HG02798 (cell line): Measurements from ENCODE around the gene IFITM2.

Experiments
- ATAC-seq: cut with Tn5 transposase; IDR thresholded peaks from one replicate; pipeline ENCODE4 v1.9.1; 2021; ENCODE audit warnings: mild to moderate bottlenecking; ENCODE audit not compliant: unreplicated experiment, poor library complexity

IFITM2 gene

DNA sequence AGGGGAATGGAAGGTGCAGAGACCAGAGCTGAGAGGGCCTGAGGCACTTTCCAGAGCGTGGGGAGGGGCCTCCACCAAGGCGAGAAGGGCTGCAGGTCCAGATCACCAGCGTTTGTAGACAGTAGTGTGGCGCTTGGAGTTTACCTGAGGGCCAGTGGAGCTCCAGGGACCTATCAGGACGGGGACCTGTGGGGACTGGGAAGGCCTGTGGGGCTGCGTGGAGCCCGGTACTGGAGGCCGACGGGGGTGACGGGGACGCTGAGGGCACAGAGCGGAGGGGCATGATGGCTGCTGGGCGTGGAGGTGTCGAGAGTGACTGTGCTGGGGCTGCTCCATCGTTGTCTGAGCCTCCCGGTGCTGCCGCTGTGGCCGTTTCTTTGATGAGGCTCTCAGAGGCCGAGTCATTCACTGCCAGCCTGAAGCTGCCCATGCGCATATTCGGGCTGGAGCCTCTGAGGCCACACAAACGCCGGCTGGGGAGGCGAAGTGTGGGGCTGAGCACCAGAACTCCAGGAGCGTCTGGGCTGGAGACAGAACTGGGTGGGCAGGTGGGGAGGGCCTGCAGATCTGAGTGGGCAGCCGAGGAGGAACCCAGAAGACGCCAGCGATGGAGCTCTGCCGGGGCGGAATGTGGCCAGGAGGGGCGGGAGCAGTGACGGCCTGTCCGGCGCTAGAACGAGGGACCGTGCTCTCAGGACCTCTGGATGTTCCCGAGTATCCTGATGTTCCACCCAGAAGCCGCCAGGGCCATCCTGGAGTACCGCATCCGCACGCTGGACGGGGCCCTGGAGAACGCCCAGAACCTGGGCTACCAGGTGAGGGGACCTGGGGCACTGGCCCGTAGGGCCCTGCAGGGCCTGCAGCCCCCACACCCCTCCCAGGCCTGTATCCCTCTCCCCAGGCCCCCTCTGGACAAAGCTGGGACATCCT is 16.1 kb upstream of the IFITM2 start:
- ATAC-seq: no peak

DNA sequence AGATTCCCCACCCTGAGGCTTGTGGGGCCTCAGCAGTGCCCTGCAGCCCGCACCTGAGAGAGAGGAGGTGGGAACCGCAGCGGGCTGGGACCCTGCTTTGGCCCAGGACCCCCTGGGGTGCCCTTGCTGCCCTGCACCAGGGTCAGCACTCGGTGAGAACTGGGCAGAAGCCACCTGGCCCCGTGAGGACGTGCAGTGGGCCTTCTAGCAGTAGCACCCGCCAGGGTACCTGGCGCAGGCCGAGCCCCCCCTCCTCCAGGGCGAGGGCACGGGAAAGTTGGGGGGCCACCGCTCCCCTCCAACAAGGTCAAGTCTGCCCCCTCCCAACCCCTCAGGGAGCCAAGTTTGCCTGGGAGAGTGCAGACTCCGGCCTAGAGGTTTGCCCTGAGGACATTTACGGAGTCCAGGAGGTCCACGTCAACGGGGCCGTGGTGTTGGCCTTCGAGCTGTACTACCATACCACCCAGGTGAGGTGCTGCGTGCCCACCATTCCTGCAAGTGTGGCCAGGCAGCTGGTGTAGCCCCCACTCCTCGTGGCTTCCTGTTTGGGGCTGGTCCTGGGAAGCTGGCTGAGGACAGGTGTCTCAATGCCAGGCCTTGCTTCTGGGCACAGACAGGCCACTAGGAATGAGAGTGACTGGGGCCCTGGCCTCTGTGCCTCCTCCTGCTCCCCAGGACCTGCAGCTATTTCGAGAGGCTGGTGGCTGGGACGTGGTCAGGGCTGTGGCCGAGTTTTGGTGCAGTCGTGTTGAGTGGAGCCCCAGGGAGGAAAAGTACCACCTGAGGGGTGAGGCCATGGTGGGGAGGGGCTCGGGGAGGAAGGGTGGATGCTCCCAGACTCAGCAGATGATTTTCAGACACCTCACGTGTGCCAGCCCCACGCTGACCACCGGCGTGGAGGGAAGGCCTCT is 15.2 kb upstream of the IFITM2 start:
- ATAC-seq: no peak

- no peak for ATAC-seq
Measured at GRCh38 chr11:293271-293851, 14.3 kb upstream of the IFITM2 start.

DNA sequence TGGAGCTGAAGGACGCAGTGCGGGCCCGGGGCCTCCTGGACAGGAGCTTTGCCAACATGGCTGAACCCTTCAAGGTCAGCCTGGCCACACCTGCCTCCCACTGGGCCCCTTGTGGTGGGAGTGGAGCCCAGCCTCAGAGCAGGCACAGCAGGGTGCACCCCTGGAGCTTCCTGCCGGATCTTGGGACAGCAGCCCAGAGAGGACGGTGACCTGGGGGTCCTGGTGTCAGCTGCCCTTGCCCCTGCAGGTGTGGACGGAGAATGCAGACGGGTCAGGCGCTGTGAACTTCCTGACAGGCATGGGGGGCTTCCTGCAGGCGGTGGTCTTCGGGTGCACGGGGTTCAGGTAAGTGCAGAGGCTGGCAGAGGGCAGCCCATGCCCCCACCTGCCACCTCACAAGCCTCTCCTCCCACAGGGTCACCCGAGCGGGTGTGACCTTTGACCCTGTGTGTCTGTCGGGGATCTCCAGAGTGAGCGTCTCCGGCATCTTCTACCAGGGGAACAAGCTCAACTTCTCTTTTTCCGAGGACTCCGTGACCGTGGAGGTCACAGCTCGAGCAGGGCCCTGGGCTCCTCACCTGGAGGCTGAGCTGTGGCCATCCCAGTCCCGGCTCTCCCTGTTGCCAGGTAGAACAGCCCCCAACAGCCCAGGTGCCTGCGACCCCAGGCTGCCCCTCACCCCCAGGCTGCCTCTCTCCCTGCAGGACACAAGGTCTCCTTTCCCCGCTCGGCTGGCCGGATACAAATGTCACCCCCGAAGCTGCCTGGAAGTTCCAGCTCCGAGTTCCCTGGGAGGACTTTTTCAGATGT is 13.6 kb upstream of the IFITM2 start:
- no peak for ATAC-seq

DNA sequence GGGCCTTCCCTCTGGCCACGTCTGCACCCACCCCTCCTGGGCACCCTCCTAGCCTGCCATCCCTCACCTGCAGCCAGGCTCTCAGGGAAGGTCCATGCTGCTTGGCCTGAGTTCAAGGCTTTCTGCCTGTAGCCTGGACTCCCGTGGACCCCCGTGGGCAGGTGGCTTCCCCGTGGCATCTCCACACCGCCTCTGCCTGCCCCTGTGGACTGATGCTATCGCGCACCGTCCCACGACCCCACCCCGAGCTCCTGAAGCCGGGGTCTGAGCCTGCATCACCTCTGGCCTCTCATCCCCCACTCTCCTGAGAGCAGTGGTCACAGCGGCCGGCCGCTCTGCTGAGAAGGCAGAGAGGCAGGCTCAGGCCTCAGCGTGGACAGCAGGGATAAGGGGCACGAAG is 12.8 kb upstream of the IFITM2 start:
- ATAC-seq: no peak

DNA sequence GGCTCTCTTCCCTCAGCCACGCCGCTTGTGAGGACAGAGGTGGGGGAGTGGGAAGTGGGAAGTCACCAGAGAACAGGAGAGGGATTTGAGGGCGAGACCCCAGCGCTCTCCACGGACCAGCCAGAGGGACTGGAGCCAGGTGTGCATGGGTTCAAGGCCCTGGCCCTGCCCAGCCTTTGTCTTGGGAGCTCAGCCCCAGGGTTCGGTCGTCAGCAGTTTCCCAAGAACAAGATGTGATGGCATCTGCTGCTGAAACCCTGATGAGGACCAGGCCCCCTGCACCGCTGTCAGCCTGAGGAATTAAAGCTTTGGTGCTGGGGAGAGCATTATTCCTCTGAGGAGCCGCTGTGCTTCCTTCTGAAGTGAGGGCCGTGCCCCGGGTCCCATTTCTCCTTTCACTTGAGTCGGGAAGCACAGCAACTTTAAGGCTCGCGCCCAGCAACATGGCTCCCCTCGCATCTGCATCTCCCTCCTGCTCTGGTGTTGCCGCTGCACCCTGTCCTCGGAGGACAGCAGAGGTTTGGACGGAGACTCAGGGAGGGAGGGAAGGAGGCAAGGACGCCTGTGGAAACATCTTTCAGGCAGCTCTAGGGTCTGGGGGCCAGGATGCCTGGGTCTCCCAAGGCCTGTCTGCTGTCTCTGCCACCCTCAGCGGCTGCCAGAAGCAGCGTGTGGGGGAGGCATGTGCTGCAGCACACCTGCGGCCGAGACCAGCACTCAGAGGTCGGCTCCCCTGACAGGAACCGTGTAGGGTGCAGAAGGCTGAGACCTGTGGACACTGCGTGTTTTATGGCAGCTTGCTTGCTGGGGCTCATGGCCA is 12.1 kb upstream of the IFITM2 start:
- no peak for ATAC-seq

- no peak for ATAC-seq
Measured at GRCh38 chr11:296171-297050, 11.2 kb upstream of the IFITM2 start.

DNA sequence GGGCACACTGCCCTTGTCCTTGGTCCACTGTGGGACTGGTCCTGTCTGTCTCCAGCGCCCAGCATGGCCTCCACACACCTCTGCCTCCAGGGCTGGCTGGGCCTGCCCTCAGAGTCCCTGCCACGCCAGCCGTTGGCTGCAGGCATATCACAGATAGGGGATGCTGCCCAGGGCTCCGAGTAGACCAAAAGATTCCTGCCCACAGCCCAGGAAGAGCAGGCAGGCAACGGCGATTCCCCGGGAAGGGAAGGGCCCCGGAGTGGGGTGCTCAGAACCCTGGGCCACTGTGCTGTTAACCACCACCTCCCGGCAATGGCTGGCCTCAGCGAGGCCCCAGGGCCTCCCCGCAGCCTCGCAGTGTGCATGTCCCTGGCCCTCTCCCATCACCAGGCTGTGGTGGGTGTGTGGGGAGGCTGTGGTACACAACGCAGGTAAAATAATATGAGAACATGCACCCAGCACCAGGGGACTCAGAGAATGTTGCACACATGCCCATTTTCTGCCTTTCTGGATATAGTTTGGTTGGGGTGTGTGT is 10.5 kb upstream of the IFITM2 start:
- ATAC-seq: no peak

GRCh38 chr11:297586-298405 is 9.8 kb upstream of the IFITM2 start:
- no peak for ATAC-seq

- ATAC-seq: no peak
Measured at GRCh38 chr11:298406-299065, 9.1 kb upstream of the IFITM2 start.

DNA sequence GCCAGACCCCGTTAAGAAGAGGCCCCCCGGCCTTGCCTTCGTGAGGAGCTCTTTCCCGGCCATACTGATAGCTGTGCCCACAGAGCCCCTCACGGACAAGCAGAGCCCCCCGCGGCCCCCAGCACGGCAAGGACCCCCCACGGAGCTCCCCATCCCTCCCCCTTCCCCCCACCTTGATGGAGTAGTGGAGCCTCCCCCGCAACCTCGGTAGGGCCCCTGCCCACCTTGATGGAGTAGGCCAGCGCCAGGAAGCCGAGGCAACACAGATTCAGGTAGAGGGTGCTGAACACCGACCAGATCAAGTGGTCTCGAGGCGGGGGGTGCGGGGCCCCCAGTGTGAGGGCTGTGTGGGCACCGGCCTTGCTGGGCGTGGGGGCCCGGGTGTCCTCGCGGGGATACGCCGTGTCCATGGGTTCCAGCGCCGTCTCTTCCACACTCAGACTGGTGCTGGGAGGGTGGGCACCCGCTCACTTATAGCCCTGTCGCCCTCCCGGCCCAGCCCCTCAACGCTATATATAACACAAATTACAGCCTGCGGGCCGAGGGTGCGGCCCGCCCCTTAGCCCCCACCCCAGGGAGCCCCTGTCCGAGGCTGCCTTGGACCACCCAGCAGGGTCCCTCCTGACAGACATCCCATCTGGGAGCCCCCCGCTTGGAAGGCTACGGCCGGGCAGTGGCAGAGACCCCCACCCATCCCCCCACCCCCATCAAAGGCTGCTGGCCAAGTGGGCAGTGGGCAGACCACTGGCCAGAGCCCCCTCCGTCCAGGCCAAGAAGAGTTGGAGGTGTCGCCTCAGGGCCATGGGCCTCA is 8.3 kb upstream of the IFITM2 start, which contains the start of gene IFITM5:
IFITM5 (minus strand) TSS at position 446 of the 811 bp plus-strand sequence; CDS start at position 410, 36 bp downstream.
- ATAC-seq: no peak

GRCh38 chr11:299951-300735 is 7.5 kb upstream of the IFITM2 start:
- no peak for ATAC-seq

GRCh38 chr11:303363-303762 is 4.3 kb upstream of the IFITM2 start:
- ATAC-seq: no peak

DNA sequence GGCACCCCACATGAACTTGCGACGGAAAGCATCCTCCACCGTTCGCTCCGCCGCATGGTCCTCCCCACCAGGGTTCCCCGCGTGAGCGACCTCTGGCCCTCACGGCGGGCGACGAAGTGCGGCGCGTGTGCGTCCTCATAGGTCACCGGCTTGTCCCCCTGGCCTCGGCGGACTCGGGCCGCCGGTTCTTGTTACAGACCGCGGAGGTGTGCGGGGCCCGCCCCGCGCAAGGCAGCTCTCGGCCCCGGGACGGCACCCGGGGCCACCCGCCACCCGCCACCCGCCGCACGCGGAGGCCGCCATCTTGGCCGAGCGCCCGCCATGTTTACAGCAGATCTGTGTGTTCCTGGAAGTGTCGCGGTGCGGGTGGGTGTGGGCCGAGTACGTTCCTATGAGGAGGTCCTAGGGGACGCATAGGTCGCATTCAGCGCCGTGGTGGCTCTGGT is 3.5 kb upstream of the IFITM2 start:
- ATAC-seq: no peak
